WTC11 (cell line): ENCODE data around the gene LRP1. TPM values are rescaled to one million over a fixed set of nuclear protein-coding genes. Genes with fewer than 3 reads are reported as not detected.

ENCODE experiments used
- ATAC-seq: fragments of 200-7000 bp; cut with Tn5 transposase; 2 replicates; pipeline ENCODE4 v1.10.0; 2021; ENCODE audit warnings: mild to moderate bottlenecking, moderate library complexity
- CTCF ChIA-PET: fragments of 300-600 bp; sonication (Branson Sonifier 250); formaldehyde crosslinking; loops from one replicate; lab custom pipeline; 2021; ENCODE audit warnings: antibody characterized with exemption; lab: Charles Lee
- POLR2A ChIA-PET: fragments of 350-600 bp; sonication (Branson Sonifier 250); formaldehyde crosslinking; loops from one replicate; lab custom pipeline; 2021; ENCODE audit warnings: antibody characterized with exemption; lab: Charles Lee
- DNase-seq: peaks from one replicate; pipeline ENCODE4 v3.0.0; 2021; ENCODE audit warnings: low spot score
- H3K27ac Mint-ChIP-seq: 2 replicates; pipeline ENCODE4 v1.8.0; 2021; ENCODE audit warnings: mixed read lengths
- H3K27me3 Mint-ChIP-seq: 2 replicates; pipeline ENCODE4 v1.8.0; 2021; ENCODE audit warnings: low read depth, mild to moderate bottlenecking, moderate library complexity, mixed read lengths
- H3K36me3 Mint-ChIP-seq: 2 replicates; pipeline ENCODE4 v1.8.0; 2021; ENCODE audit warnings: mixed read lengths
- H3K4me1 Mint-ChIP-seq: 2 replicates; pipeline ENCODE4 v1.8.0; 2022; ENCODE audit warnings: mixed read lengths
- H3K4me3 Mint-ChIP-seq: 2 replicates; pipeline ENCODE4 v1.8.0; 2021; ENCODE audit warnings: mild to moderate bottlenecking, moderate library complexity, mixed read lengths
- H3K9me3 Mint-ChIP-seq: 2 replicates; pipeline ENCODE4 v1.8.0; 2021; ENCODE audit warnings: mixed read lengths
- ATF6 ChIP-seq: sonication (generic); formaldehyde crosslinking; IDR thresholded peaks from 2 replicates; pipeline ENCODE4 v1.8.1; 2023; ENCODE audit warnings: mild to moderate bottlenecking, missing genetic modification reagents
- CTCF ChIP-seq: fragments of 200-600 bp; IDR thresholded peaks from 2 replicates; pipeline ENCODE4 v1.8.0; 2022; ENCODE audit warnings: antibody characterized with exemption
- E2F1 ChIP-seq: sonication (generic); formaldehyde crosslinking; IDR thresholded peaks from 2 replicates; pipeline ENCODE4 v1.8.0; 2022; ENCODE audit warnings: mild to moderate bottlenecking, missing genetic modification reagents
- ERG ChIP-seq: fragments of 250-450 bp; sonication (Bioruptor Pico); IDR thresholded peaks from 2 replicates; pipeline ENCODE4 v1.8.0; 2021; ENCODE audit warnings: mild to moderate bottlenecking
- ESRRA ChIP-seq: sonication (generic); formaldehyde crosslinking; IDR thresholded peaks from 2 replicates; pipeline ENCODE4 v1.8.1; 2022; ENCODE audit warnings: mild to moderate bottlenecking, missing genetic modification reagents, borderline replicate concordance
- HMGA2 ChIP-seq: fragments of 250-450 bp; sonication (Bioruptor Pico); IDR thresholded peaks from 2 replicates; pipeline ENCODE4 v1.4.0; 2021; ENCODE audit warnings: mild to moderate bottlenecking, moderate library complexity
- HMGXB4 ChIP-seq: sonication (generic); formaldehyde crosslinking; IDR thresholded peaks from 2 replicates; pipeline ENCODE4 v1.8.1; 2023; ENCODE audit warnings: mild to moderate bottlenecking, moderate library complexity, missing genetic modification reagents
- JAZF1 ChIP-seq: fragments of 250-450 bp; sonication (Bioruptor Pico); IDR thresholded peaks from 2 replicates; pipeline ENCODE4 v1.9.0; 2021; ENCODE audit warnings: moderate library complexity, mild to moderate bottlenecking, inconsistent platforms
- MXD4 ChIP-seq: fragments of 250-450 bp; sonication (Bioruptor Pico); IDR thresholded peaks from 2 replicates; pipeline ENCODE4 v1.8.0; 2021; ENCODE audit warnings: mild to moderate bottlenecking, moderate library complexity, borderline replicate concordance
- OVOL2 ChIP-seq: fragments of 250-450 bp; sonication (Bioruptor Pico); IDR thresholded peaks from 2 replicates; pipeline ENCODE4 v1.9.0; 2021; ENCODE audit warnings: mild to moderate bottlenecking, borderline replicate concordance
- PREB ChIP-seq: sonication (generic); formaldehyde crosslinking; IDR thresholded peaks from 2 replicates; pipeline ENCODE4 v1.8.1; 2022; ENCODE audit warnings: mild to moderate bottlenecking, missing genetic modification reagents, moderate library complexity, borderline replicate concordance
- SMAD3 ChIP-seq: sonication (generic); formaldehyde crosslinking; IDR thresholded peaks from 2 replicates; pipeline ENCODE4 v1.8.0; 2022; ENCODE audit warnings: missing genetic modification reagents, mild to moderate bottlenecking, borderline replicate concordance
- SP1 ChIP-seq: sonication (generic); formaldehyde crosslinking; conservative IDR thresholded peaks from 2 replicates; pipeline ENCODE4 v1.8.1; 2022; ENCODE audit warnings: missing genetic modification reagents
- TCF7 ChIP-seq: sonication (generic); formaldehyde crosslinking; IDR thresholded peaks from 2 replicates; pipeline ENCODE4 v1.8.0; 2022; ENCODE audit warnings: mild to moderate bottlenecking, low read depth, missing genetic modification reagents, moderate library complexity
- TEAD4 ChIP-seq: sonication (generic); formaldehyde crosslinking; IDR thresholded peaks from 2 replicates; pipeline ENCODE4 v1.8.0; 2022; ENCODE audit warnings: mild to moderate bottlenecking, missing genetic modification reagents
- ZNF512 ChIP-seq: sonication (generic); formaldehyde crosslinking; IDR thresholded peaks from 2 replicates; pipeline ENCODE4 v1.8.1; 2022; ENCODE audit warnings: missing genetic modification reagents, borderline replicate concordance
- ZNF532 ChIP-seq: fragments of 250-450 bp; sonication (Bioruptor Pico); IDR thresholded peaks from 2 replicates; pipeline ENCODE4 v1.9.0; 2021; ENCODE audit warnings: mild to moderate bottlenecking, borderline replicate concordance
- total RNA-seq: library from RNA; stranded (reverse); gene quantifications from 3 replicates; pipeline ENCODE4 v1.2.3, GENCODE V29; 2021

LRP1 gene
- total RNA-seq, 1 experiment from 2014 or later = 120 TPM

GRCh38 chr12:57112492-57113294, 15.6 kb upstream of the LRP1 start (continued):
- no peak for TF ChIP-seq ERG (CRISPR knock-in tag)

GRCh38 chr12:57116580-57117281, 11.6 kb upstream of the LRP1 start:
- no peak overlapping the region for H3K4me3 Mint-ChIP-seq
- CTCF ChIA-PET = interaction anchor here (0.5 to 2.0 kb wide), 11 partner anchors 8 to 336 kb away, joined by 3 to 21 read pairs (median 3); partner anchors contain the start of gene LRP1
- H3K9me3 Mint-ChIP-seq = 0 out of 2 replicates have a peak, but pooled peaks cover 3% of the 10 kb centered on the region
- peaks cover 9% of the 10 kb centered on the region for H3K4me1 Mint-ChIP-seq
- no peaks in the 10 kb centered on the region for H3K36me3 Mint-ChIP-seq
- POLR2A ChIA-PET = interaction anchor here (2.0 kb wide), 1 partner anchor 29 kb away, joined by 4 read pairs; no protein-coding TSS in a partner anchor
- H3K27me3 Mint-ChIP-seq = no peaks in the 10 kb centered on the region; the same call in 1 of the 2 replicates
- ATAC-seq (no peak), DNase-seq (no peak)
- no peak overlapping the region for H3K27ac Mint-ChIP-seq
- TF ChIP-seq CTCF (no peak), ZNF512 (CRISPR knock-in tag) (no peak), OVOL2 (CRISPR knock-in tag) (no peak), ZNF532 (CRISPR knock-in tag) (no peak), ATF6 (CRISPR knock-in tag) (no peak), SMAD3 (CRISPR knock-in tag) (no peak), HMGXB4 (CRISPR knock-in tag) (no peak), E2F1 (CRISPR knock-in tag) (no peak), SP1 (CRISPR knock-in tag) (no peak), TEAD4 (CRISPR knock-in tag) (no peak), TCF7 (CRISPR knock-in tag) (no peak), ESRRA (CRISPR knock-in tag) (no peak), MXD4 (CRISPR knock-in tag) (no peak), HMGA2 (CRISPR knock-in tag) (no peak), JAZF1 (no peak), PREB (CRISPR knock-in tag) (no peak)
